ENCODE results near the gene KRT2.
A peak's percentile ranks its signal among the peaks of the same experiment; 100 is the strongest.

The KRT2 gene

DNA sequence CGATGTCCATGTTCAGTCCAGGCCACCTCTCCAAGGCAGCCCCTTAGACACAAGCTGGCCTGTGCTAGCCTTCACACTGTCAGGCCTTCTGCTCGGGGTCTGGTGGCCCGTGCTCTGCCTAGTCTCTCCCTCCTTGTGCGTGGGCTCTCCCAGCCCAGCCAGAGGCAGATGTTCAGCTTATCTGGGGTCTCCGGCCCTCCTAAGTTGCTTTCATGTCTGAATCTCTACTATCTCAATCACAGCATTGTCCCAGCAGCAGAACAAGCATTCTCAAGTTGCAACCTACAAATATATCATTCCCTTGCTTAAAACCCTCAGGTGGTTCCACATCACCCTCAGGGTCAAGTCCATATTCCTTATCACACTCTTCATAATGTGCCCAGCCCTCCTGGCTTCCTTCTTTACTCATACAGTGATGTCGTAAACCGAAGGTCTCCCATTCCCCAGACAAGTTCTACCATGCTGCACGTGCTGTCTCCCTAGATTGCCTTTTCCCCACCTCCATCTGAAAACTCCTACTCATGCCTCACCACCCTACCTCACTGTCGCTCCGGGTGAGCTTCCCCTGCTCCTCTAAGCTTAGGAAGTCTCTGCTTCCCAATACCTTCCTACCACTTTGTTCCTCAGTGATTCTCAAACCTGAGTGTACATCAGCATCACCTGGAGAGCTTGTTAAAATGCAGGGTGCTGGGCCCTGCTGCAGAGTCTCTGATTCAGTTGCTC, 35.2 kb downstream of the KRT2 start:
- DNase-seq = no peak
- Mint-ChIP-seq H3K4me1 (no peaks in the 10 kb centered on the region), H3K4me3 (no peak overlapping the region), H3K36me3 (ENCODE audit: low read depth) (no peaks in the 10 kb centered on the region), H3K27ac (no peak overlapping the region), H3K9me3 (no peaks in the 10 kb centered on the region), H3K27me3 (ENCODE audit: low read depth, poor library complexity) (peaks cover 14% of the 10 kb centered on the region)
- TF ChIP-seq CTCF (IDR thresholded peaks at IDR 0.05) = no peak

DNA sequence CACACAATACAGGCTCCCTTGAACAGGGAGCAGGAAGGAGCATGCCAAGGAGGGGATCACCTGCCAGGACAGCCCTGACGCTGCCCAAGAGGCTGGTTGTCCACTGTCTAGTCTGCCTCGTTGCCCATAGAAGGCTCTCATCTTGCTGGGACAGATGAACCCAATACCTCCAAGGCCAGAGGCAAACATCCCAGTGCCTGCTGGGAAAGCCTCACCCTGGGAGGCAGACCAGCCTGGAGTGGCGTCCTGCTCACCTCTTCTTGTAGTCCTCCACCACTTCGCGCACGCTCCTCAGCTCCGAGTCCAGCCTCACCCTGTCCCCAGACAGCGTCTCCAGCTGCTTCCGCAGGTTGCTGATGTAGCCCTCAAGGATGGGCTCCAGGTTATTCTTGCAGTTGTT, 36.1 kb downstream of the KRT2 start:
- DNase-seq = no peak
- H3K9me3 Mint-ChIP-seq = no peaks in the 10 kb centered on the region
- no peak for TF ChIP-seq CTCF (IDR thresholded peaks at IDR 0.05)
- H3K4me3 Mint-ChIP-seq = no peak overlapping the region
- H3K36me3 Mint-ChIP-seq (ENCODE audit: low read depth) = no peaks in the 10 kb centered on the region
- no peaks in the 10 kb centered on the region for H3K4me1 Mint-ChIP-seq
- no peak overlapping the region for H3K27ac Mint-ChIP-seq
- H3K27me3 Mint-ChIP-seq (ENCODE audit: low read depth, poor library complexity) = peaks cover 21% of the 10 kb centered on the region

DNA sequence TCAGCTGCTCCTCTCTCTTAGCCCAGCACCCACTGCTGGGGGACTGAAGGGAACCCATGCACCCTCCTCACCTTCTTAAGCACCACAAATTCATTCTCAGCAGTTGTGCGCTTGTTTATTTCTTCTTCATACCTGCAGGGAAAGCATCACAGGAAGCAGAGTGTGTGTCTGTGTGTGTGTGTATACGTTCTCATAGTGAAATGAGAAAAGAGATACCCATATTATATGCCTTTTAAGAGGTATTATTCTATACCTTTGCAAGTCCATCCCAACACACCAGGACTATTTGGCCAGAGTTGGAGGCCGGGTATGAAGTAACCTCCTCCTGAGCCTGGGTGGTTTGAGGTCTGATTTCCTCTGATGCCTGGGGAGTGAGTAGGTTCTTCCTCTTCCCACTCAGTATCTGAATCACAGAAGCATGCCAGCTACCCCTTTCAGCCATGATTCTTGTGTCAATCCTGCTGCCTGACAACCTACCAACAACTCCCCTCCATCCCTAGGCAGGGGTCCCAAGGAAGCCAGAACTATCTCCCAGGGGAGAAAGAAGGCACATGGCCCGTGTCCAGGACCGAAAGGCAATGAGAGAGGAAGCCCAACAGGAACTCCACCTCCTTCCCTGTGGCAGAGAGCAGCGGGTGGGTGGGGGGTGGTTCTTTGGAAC, 36.7 kb downstream of the KRT2 start:
- TF ChIP-seq CTCF (IDR thresholded peaks at IDR 0.05) = no peak
- Mint-ChIP-seq H3K27ac (peak overlapping the region; percentile 42), H3K27me3 (ENCODE audit: low read depth, poor library complexity) (peaks cover 21% of the 10 kb centered on the region), H3K36me3 (ENCODE audit: low read depth) (no peaks in the 10 kb centered on the region), H3K4me3 (no peak overlapping the region), H3K4me1 (no peaks in the 10 kb centered on the region), H3K9me3 (no peaks in the 10 kb centered on the region)
- DNase-seq = no peak

- H3K36me3 Mint-ChIP-seq (ENCODE audit: low read depth) = no peaks in the 10 kb centered on the region
- TF ChIP-seq CTCF (IDR thresholded peaks at IDR 0.05) = no peak
- no peak for DNase-seq
- H3K4me1 Mint-ChIP-seq = no peaks in the 10 kb centered on the region
- H3K27me3 Mint-ChIP-seq (ENCODE audit: low read depth, poor library complexity) = peaks cover 21% of the 10 kb centered on the region
- H3K4me3 Mint-ChIP-seq = no peak overlapping the region
- no peaks in the 10 kb centered on the region for H3K9me3 Mint-ChIP-seq
- no peak overlapping the region for H3K27ac Mint-ChIP-seq
Observed at GRCh38 chr12:52614381-52615207, 37.4 kb downstream of the KRT2 start.

GRCh38 chr12:52613384-52614030, 38.5 kb downstream of the KRT2 start:
- no peak overlapping the region for H3K27ac Mint-ChIP-seq
- no peaks in the 10 kb centered on the region for H3K4me1 Mint-ChIP-seq
- no peaks in the 10 kb centered on the region for H3K9me3 Mint-ChIP-seq
- no peak overlapping the region for H3K4me3 Mint-ChIP-seq
- DNase-seq = no peak
- no peaks in the 10 kb centered on the region for H3K36me3 Mint-ChIP-seq (ENCODE audit: low read depth)
- peaks cover 24% of the 10 kb centered on the region for H3K27me3 Mint-ChIP-seq (ENCODE audit: low read depth, poor library complexity)
- no peak for TF ChIP-seq CTCF (IDR thresholded peaks at IDR 0.05)
